Measurements from ENCODE around the gene DENND4A.

The DENND4A gene

GRCh38 chr15:65758242-65758641 lies 33.9 kb downstream of the DENND4A start:
- ChIA-PET CTCF (no interaction called here), POLR2A (no interaction called here)
- TF ChIP-seq ZNF140 (tag by site-specific recombination; IDR thresholded peaks at IDR 0.05) (no peak), ZNF18 (tag by site-specific recombination; IDR thresholded peaks at IDR 0.05) (no peak), ZNF19 (tag by site-specific recombination; IDR thresholded peaks at IDR 0.05; ENCODE audit: low read depth) (no peak), EGR2 (tag by site-specific recombination; IDR thresholded peaks at IDR 0.05; ENCODE audit: low read depth) (no peak), SCRT1 (tag by site-specific recombination; IDR thresholded peaks at IDR 0.05; ENCODE audit: borderline replicate concordance) (peak; percentile 63), KLF16 (tag by site-specific recombination; IDR thresholded peaks at IDR 0.05) (no peak)

GRCh38 chr15:65757256-65757655 lies 34.8 kb downstream of the DENND4A start:
- H3K27ac ChIP-seq (ENCODE audit: extremely low read depth, low read depth, low read length), result 0 out of 2 replicates have a peak overlapping the region, but pooled peaks have one; percentile 16
- ChIA-PET CTCF (no interaction called here), POLR2A (interaction anchor here (0.6 kb wide), 1 partner anchor 461 kb away, joined by 3 read pairs; no protein-coding TSS in a partner anchor)
- H3K4me1 ChIP-seq (ENCODE audit: control insufficient read depth, insufficient read depth, low read length), result peaks cover 14% of the 10 kb centered on the region
- no peaks in the 10 kb centered on the region for H3K9me3 ChIP-seq (ENCODE audit: control insufficient read depth, insufficient read depth, low read depth, low read length)
- no peak overlapping the region for H3K4me3 ChIP-seq (ENCODE audit: low read depth, low read length)
- H3K36me3 ChIP-seq (ENCODE audit: control insufficient read depth in 2 of 2, insufficient read depth in 1 of 2, low read length in 2 of 2), result no peaks in the 10 kb centered on the region; a peak in 2 of 3 replicates
- no peak for TF ChIP-seq ZNF433 (tag by site-specific recombination; IDR thresholded peaks at IDR 0.05; ENCODE audit: low read depth)
- 0 out of 2 replicates have a peak, but pooled peaks have one; percentile 12 for TF ChIP-seq IKZF3 (tag by site-specific recombination; IDR thresholded peaks at IDR 0.05)
- TF ChIP-seq ZBTB10 (tag by site-specific recombination; IDR thresholded peaks at IDR 0.05), result no peak
- TF ChIP-seq ZNF843 (tag by site-specific recombination; IDR thresholded peaks at IDR 0.05), result 0 out of 2 replicates have a peak, but pooled peaks have one; percentile 61
- 0 out of 2 replicates have a peak, but pooled peaks have one; percentile 43 for TF ChIP-seq PRDM6 (tag by site-specific recombination; IDR thresholded peaks at IDR 0.05)
- TF ChIP-seq ZNF654 (tag by site-specific recombination; IDR thresholded peaks at IDR 0.05; ENCODE audit: low read depth), result no peak
- TF ChIP-seq SCRT2 (tag by site-specific recombination; IDR thresholded peaks at IDR 0.05), result no peak
- TF ChIP-seq ZSCAN5A (tag by site-specific recombination; IDR thresholded peaks at IDR 0.05), result no peak
- no peak for TF ChIP-seq SCRT1 (tag by site-specific recombination; IDR thresholded peaks at IDR 0.05; ENCODE audit: borderline replicate concordance)
- TF ChIP-seq ZBTB6 (tag by site-specific recombination; IDR thresholded peaks at IDR 0.05), result no peak
- TF ChIP-seq ZFP37 (tag by site-specific recombination; IDR thresholded peaks at IDR 0.05), result no peak
- no peak for TF ChIP-seq ZNF214 (tag by site-specific recombination; IDR thresholded peaks at IDR 0.05; ENCODE audit: borderline replicate concordance)
- no peak for TF ChIP-seq ZNF302 (tag by site-specific recombination; IDR thresholded peaks at IDR 0.05; ENCODE audit: low read depth)
- peak; percentile 35 for TF ChIP-seq PATZ1 (tag by site-specific recombination; IDR thresholded peaks at IDR 0.05)
- TF ChIP-seq ZNF501 (tag by site-specific recombination; IDR thresholded peaks at IDR 0.05), result no peak
- no peak for TF ChIP-seq ZNF747 (tag by site-specific recombination; IDR thresholded peaks at IDR 0.05)
- TF ChIP-seq ZBTB7A (tag by site-specific recombination; IDR thresholded peaks at IDR 0.05; ENCODE audit: low read depth), result no peak
- no peak for TF ChIP-seq ZNF555 (tag by site-specific recombination; conservative IDR thresholded peaks at IDR 0.05)

More at GRCh38 chr15:65758242-65758641, 33.9 kb downstream of the DENND4A start:
- peaks cover 14% of the 10 kb centered on the region for H3K4me1 ChIP-seq (ENCODE audit: control insufficient read depth, insufficient read depth, low read length)
- H3K36me3 ChIP-seq (ENCODE audit: control insufficient read depth in 2 of 2, insufficient read depth in 1 of 2, low read length in 2 of 2), result no peaks in the 10 kb centered on the region; a peak in 2 of 3 replicates
- no peak overlapping the region for H3K27ac ChIP-seq (ENCODE audit: extremely low read depth, low read depth, low read length)
- no peak overlapping the region for H3K4me3 ChIP-seq (ENCODE audit: low read depth, low read length)
- H3K9me3 ChIP-seq (ENCODE audit: control insufficient read depth, insufficient read depth, low read depth, low read length), result no peaks in the 10 kb centered on the region

Data from HEK293 (cell line).